DMS53 treated with DMSO at 0.1 percent for 48 hours (cell line): ENCODE results near the gene PLCD1.

Experiments
- DNase-seq: peaks from one replicate; lab custom pipeline; 2025; ENCODE audit not compliant: unreplicated experiment; lab: John Stamatoyannopoulos, UW

The PLCD1 gene

DNA sequence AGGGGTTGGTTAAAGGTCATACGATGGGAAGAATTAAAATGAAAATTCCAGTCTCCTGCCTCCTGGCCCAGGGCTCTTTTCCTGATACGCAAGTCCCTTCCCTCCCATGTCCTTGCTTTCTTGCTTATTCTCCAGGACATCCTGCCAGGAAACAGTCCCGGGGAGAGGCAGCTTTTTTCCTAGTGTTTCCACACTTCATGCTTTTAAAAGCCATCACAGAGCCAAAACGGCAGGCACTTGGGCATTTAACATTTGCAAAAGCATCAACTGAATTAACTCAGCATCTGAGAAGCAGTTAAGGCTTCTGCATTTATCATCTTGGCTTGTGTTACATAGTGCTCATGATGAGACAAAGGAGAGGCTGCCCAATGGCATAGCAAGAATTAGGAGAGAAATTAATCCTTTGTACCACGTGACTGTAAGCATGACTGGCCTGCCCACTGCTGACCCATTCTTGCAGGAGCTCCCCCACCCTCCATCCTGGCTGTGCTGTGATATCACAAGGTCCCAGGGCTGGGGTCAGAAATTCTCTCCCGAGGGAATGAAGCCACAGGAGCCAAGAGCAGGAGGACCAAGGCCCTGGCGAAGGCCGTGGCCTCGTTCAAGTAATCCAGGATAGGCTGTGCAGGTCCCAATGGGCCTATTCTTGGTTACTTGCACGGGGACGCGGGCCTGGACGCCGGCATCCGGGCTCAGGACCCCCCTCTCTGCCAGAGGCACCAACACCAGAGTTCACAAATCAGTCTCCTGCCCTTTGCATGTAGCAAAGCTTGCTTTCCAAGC lies 60.4 kb downstream of the PLCD1 start:
- no peak for DNase-seq

DNA sequence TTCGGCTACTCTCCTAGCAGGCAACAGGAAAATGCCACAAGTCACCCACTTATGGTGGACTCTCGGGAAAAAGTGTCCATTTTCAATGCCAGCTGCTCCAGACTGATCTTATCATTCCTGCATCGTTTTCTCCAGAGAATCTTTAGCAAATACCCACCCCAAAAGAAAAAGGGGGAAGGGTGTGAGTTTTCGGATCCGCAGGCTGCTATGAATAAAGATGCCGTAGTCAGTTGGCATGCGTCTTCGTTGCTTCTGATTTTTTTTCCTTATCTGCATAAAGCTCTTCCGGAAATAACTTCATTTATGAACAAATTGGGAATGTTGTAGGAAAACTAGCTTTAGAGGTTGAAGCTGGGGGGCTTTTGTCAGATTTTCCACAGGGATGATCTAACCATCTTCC lies 61.2 kb downstream of the PLCD1 start:
- DNase-seq = no peak

DNA sequence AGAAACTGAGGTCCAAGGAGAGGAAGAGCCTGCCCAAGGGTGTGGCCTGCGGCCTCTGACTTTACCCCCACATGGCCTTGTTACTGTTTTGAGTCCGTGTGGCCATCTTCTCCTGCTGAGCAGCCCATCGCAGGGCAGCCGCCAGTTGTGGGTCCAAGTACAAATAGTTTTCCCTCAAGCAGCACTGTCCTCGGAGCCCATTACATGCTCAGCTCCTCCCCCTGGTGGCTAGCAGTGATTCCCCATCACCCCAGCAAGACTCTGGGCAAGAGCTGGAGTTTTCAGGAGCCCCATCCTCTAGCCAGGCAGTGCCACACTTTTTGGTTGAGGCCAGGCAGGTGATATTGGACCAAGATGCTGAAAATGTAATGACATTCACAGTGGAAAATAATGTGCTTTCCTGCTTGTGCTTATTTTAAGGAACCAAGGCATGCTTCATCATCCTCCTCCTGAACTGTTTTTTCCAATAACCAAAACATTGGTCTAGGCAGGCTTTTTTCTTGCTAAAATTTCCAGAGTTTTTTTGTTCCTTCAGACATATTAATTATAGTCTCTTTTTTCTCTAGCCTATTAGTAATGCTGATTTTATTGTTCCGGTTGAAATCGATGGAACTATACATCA lies 62.1 kb downstream of the PLCD1 start:
- no peak for DNase-seq

DNA sequence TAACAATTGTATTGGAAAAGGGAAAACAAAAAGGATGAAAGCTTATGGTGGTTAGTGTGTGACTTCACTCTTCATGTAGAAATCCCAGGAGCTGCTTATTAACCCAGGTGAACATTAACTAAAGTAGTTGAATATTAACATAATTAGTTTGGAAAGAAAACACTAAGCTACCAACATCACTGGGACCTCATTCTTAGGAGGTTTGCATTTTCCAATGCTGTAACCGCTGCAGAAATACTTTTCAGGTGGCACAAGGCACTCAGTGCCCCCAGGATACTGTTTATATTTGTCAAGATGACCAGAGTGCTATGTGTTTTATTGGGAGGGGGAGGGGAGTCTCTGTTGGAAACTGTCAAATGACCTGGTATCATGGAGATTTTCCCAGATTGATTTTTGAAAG lies 64.7 kb downstream of the PLCD1 start:
- DNase-seq = no peak

DNA sequence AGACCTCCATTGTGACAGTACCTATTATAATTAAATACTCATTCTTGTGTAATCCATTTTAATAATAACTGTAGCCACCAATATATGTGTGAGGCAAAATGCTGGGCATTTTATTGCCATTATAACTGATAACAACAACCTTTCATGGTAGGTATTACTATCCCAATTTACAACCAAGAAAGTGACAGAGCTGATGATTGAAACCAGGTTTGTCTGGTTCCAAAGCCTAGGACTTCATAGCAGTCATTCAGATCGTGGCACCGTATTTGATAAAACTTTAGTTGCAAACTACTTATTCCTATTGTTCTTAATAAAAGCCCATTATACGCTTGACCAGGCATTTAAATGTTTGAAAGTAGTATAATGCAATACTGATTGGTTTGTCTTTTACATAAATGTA lies 65.3 kb downstream of the PLCD1 start:
- no peak for DNase-seq

DNA sequence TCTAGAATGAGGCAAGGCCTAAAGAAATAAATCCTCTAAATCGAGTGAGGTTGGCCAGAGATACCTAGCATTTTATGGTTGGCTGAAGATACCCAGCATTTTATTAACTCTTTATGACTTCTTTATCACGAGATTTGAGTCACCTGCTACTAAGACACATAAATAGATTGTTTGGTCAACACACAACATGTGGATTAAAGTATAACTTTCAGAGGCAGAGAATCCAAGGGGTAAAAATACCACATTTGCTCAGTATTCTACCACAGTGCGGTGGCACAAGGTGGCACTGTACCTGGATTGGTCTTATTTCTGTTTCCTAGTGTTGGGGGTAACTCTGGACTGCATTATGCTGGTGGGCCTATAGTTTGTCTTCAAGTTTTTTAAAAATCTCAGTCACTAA lies 65.8 kb downstream of the PLCD1 start:
- DNase-seq = no peak

DNA sequence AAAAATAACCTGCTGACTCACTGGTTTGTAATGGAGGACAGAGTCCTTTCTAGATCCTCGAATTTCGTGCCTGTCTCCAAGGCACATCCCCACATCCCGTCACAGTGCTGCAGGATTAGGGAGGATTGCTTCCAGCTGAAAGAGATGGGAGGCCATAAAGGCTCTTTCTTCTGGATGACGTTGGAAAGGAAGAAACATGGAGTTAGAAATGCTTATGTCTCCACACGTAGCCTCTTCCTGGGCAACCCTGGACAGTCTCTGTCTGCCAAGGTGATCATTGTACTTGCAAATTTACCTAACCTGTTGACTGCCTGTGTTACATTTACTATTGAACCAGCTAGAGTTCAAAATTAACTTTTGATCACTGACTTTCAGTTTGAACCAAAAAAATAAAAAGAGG lies 66.4 kb downstream of the PLCD1 start:
- no peak for DNase-seq

DNA sequence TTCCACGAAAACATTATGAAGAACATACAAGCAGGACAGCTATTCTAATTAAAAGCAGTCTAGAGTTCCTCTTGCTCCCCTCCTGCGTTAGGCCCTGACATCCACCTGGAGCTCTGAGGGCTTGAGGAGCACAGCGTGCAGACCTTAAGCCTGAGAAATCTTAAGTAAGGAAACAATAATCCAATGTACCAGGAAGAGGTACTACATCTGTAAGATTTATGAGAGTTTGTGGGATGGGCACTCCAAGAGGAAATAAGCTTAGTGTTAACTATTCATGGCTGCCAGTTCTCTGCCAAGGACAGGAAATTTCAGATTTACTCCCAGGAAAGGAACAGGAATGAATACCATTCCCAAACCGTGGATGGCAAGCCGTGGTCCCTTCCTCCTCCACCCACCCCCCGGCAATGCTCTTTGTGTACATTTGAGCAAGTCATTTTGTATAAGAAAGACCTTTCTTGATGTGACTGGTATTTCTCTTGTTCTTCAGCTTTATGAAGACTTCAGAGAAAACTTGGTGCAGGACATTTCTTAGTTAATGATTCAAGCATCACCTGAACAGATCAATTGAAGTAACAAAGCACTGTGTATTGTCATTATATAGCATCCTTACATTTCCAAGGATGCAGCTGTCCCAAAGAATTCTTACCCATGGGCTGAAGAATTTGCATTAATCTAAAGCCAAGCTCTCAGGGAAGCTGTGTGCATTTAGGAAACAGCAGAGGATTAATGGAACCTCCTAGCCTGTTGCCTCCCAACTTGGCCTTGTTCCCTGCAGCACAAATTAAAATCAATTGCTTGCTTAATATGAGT lies 67.6 kb downstream of the PLCD1 start:
- no peak for DNase-seq

DNA sequence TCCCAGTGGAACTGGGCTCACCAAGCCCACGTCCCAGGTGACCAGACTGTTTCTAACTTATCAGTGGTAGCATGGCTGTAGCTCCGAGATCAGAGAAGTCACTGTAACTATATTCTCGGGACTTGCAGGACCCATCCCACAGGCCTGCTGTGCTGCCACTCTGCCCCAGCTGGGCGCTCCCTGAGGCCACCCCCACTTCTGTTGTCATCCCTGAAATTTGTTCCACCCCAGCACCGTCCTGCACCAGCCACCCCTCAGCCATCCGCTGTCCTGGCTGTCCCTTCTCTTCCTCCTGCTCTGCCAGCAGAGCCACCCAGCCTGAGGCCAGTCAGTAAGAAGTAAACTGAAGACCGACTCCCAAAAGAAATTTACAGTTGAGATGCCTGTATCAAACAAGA lies 71.9 kb downstream of the PLCD1 start:
- DNase-seq = no peak
